GM18951 (cell line): ENCODE measurements around the gene EBF3.

Source experiments
- POLR2A ChIP-seq: IDR thresholded peaks from 4 replicates; pipeline ENCODE4 v1.6.1; 2011; ENCODE audit warnings: mild to moderate bottlenecking; ENCODE audit not compliant: insufficient read length, insufficient read depth; ENCODE audit errors: extremely low read depth
- in situ Hi-C: fragments of 300-500 bp; cut with MboI; formaldehyde crosslinking; loops from one replicate; pipeline ENCODE4 v1.12.0; 2022; ENCODE audit warnings: low sequenced_read_pairs, mixed read lengths, inconsistent platforms; ENCODE audit not compliant: unreplicated experiment

The EBF3 gene

GRCh38 chr10:129833994-129834739 lies 129.9 kb downstream of the EBF3 start:
- in situ Hi-C loops, result no loop called here
- no peak for TF ChIP-seq POLR2A

GRCh38 chr10:129833468-129833950 lies 130.6 kb downstream of the EBF3 start:
- no peak for TF ChIP-seq POLR2A
- in situ Hi-C loops, result no loop called here

GRCh38 chr10:129832573-129833467 lies 131.3 kb downstream of the EBF3 start:
- TF ChIP-seq POLR2A, result no peak
- in situ Hi-C loops, result no loop called here

- in situ Hi-C loops, result no loop called here
- TF ChIP-seq POLR2A, result no peak
These were observed 132.9 kb downstream of the EBF3 start for GRCh38 chr10:129831150-129831549.

- in situ Hi-C loops, result no loop called here
- TF ChIP-seq POLR2A, result no peak
These were observed 138.2 kb downstream of the EBF3 start for GRCh38 chr10:129825826-129826225.

- TF ChIP-seq POLR2A, result no peak
- in situ Hi-C loops, result no loop called here
These were observed 138.9 kb downstream of the EBF3 start for GRCh38 chr10:129825221-129825620.

- no peak for TF ChIP-seq POLR2A
These were observed 143.6 kb downstream of the EBF3 start for GRCh38 chr10:129820451-129820850.

GRCh38 chr10:129816656-129817045 lies 147.4 kb downstream of the EBF3 start:
- in situ Hi-C loops, result no loop called here
- TF ChIP-seq POLR2A, result no peak

More at GRCh38 chr10:129820451-129820850, 143.6 kb downstream of the EBF3 start:
- in situ Hi-C loops, result no loop called here

GRCh38 chr10:129815898-129816655 lies 148.0 kb downstream of the EBF3 start:
- no peak for TF ChIP-seq POLR2A

GRCh38 chr10:129814681-129815646 lies 149.1 kb downstream of the EBF3 start:
- in situ Hi-C loops, result no loop called here
- no peak for TF ChIP-seq POLR2A

More at GRCh38 chr10:129815898-129816655, 148.0 kb downstream of the EBF3 start:
- in situ Hi-C loops, result no loop called here

- in situ Hi-C loops, result no loop called here
- no peak for TF ChIP-seq POLR2A
These were observed 151.7 kb downstream of the EBF3 start for GRCh38 chr10:129812398-129812797.

GRCh38 chr10:129811208-129811607 lies 152.9 kb downstream of the EBF3 start:
- in situ Hi-C loops, result no loop called here
- TF ChIP-seq POLR2A, result no peak
